Activated T-cell treated with anti-CD3 and anti-CD28 coated beads, Interleukin-2, amount 50 U/mL, for 72 hours (primary cell): ENCODE measurements around the gene KNSTRN. TPM values are rescaled to one million over a fixed set of nuclear protein-coding genes. Genes with fewer than 3 reads are reported as not detected.

Source experiments
- ATAC-seq, 2 donors: fragments of 150-1000 bp; cut with Tn5 transposase; replicated peaks in 1 of 2; 2 replicates each; pipeline ENCODE4 v1.10.0; 2021; ENCODE audit warnings: moderate library complexity in 2 of 2, mild to moderate bottlenecking in 1 of 2
- DNase-seq, 2 donors: peaks; one replicate each; pipeline ENCODE4 v3.0.0; 2021 to 2022; ENCODE audit warnings: mixed read lengths in 1 of 2
- H3K27ac Mint-ChIP-seq: one replicate; pipeline ENCODE4 v1.8.0; 2022; ENCODE audit warnings: mild to moderate bottlenecking, moderate library complexity, mixed read lengths
- H3K27me3 Mint-ChIP-seq: one replicate; pipeline ENCODE4 v1.8.0; 2022; ENCODE audit warnings: low read depth, mixed read lengths
- H3K36me3 Mint-ChIP-seq, 2 donors: one replicate each; pipeline ENCODE4 v1.8.0; 2022; ENCODE audit warnings: mixed read lengths in 2 of 2, mild to moderate bottlenecking in 1 of 2; ENCODE audit not compliant: insufficient read depth in 2 of 2
- H3K4me1 Mint-ChIP-seq: one replicate; pipeline ENCODE4 v1.8.0; 2022; ENCODE audit warnings: low read depth, mixed read lengths
- H3K4me3 Mint-ChIP-seq, 2 donors: one replicate each; pipeline ENCODE4 v1.8.0; 2022; ENCODE audit warnings: mild to moderate bottlenecking in 2 of 2, mixed read lengths in 2 of 2, moderate library complexity in 2 of 2
- H3K9me3 Mint-ChIP-seq, 2 donors: one replicate each; pipeline ENCODE4 v1.8.0; 2022; ENCODE audit warnings: mixed read lengths in 2 of 2
- total RNA-seq, 2 donors: library from RNA; stranded (reverse); gene quantifications; one replicate each; pipeline ENCODE4 v1.2.3, GENCODE V29; 2022

KNSTRN gene
- total RNA-seq, 2 donors from 2014 or later, result 47.3 to 61.5 TPM

- no peaks in the 10 kb centered on the region for H3K9me3 Mint-ChIP-seq
- H3K36me3 Mint-ChIP-seq, result no peaks in the 10 kb centered on the region
- ATAC-seq (no peak), DNase-seq (no peak)
- no peaks in the 10 kb centered on the region for H3K4me1 Mint-ChIP-seq
- no peak overlapping the region for H3K4me3 Mint-ChIP-seq
- H3K27me3 Mint-ChIP-seq, result no peaks in the 10 kb centered on the region
- no peak overlapping the region for H3K27ac Mint-ChIP-seq
These were observed 44.7 kb downstream of the KNSTRN start for GRCh38 chr15:40427188-40427587.

GRCh38 chr15:40428185-40428584 lies 45.7 kb downstream of the KNSTRN start:
- ATAC-seq (no peak), DNase-seq (no peak)
- Mint-ChIP-seq H3K27me3 (no peaks in the 10 kb centered on the region), H3K4me3 (no peak overlapping the region), H3K36me3 (no peaks in the 10 kb centered on the region), H3K9me3 (no peaks in the 10 kb centered on the region), H3K4me1 (no peaks in the 10 kb centered on the region), H3K27ac (no peak overlapping the region)

- DNase-seq (no peak), ATAC-seq (no peak)
- Mint-ChIP-seq H3K9me3 (no peaks in the 10 kb centered on the region), H3K4me3 (no peak overlapping the region), H3K36me3 (no peaks in the 10 kb centered on the region), H3K27me3 (no peaks in the 10 kb centered on the region), H3K4me1 (no peaks in the 10 kb centered on the region), H3K27ac (no peak overlapping the region)
These were observed 46.7 kb downstream of the KNSTRN start for GRCh38 chr15:40429068-40429710.

GRCh38 chr15:40430271-40430805 lies 47.8 kb downstream of the KNSTRN start:
- Mint-ChIP-seq H3K4me3 (no peak overlapping the region), H3K9me3 (no peaks in the 10 kb centered on the region), H3K27ac (no peak overlapping the region), H3K36me3 (no peaks in the 10 kb centered on the region), H3K4me1 (peaks cover 4% of the 10 kb centered on the region), H3K27me3 (peaks cover 6% of the 10 kb centered on the region)
- DNase-seq, result no peak
- no peak for ATAC-seq

- Mint-ChIP-seq H3K36me3 (peaks cover 0 to 2% of the 10 kb centered on the region in 2 donors), H3K27ac (no peak overlapping the region), H3K4me1 (peaks cover 35% of the 10 kb centered on the region), H3K9me3 (no peaks in the 10 kb centered on the region), H3K4me3 (peak overlapping the region in 1 of 2 donors; percentile 55), H3K27me3 (peaks cover 50% of the 10 kb centered on the region)
- DNase-seq, result no peak
- no peak for ATAC-seq
These were observed 52.6 kb downstream of the KNSTRN start for GRCh38 chr15:40435023-40435709.

GRCh38 chr15:40435710-40436089 lies 53.2 kb downstream of the KNSTRN start:
- H3K4me1 Mint-ChIP-seq, result peaks cover 37% of the 10 kb centered on the region
- H3K27me3 Mint-ChIP-seq, result peaks cover 52% of the 10 kb centered on the region
- H3K4me3 Mint-ChIP-seq, result peak overlapping the region; percentile 16 to 55
- H3K9me3 Mint-ChIP-seq, result no peaks in the 10 kb centered on the region
- no peak for ATAC-seq
- no peak overlapping the region for H3K27ac Mint-ChIP-seq
- peaks cover 0 to 2% of the 10 kb centered on the region in 2 donors for H3K36me3 Mint-ChIP-seq
- DNase-seq, result no peak

- H3K36me3 Mint-ChIP-seq, result peaks cover 0 to 2% of the 10 kb centered on the region in 2 donors
- peaks cover 52% of the 10 kb centered on the region for H3K27me3 Mint-ChIP-seq
- peaks cover 37% of the 10 kb centered on the region for H3K4me1 Mint-ChIP-seq
- peak overlapping the region; percentile 76 to 78 for H3K4me3 Mint-ChIP-seq
- H3K27ac Mint-ChIP-seq, result no peak overlapping the region
- DNase-seq, result no peak
- no peaks in the 10 kb centered on the region for H3K9me3 Mint-ChIP-seq
- no peak for ATAC-seq
These were observed 53.8 kb downstream of the KNSTRN start for GRCh38 chr15:40436116-40436891.

- Mint-ChIP-seq H3K27ac (no peak overlapping the region), H3K4me3 (peak overlapping the region; percentile 76 to 78), H3K9me3 (no peaks in the 10 kb centered on the region), H3K27me3 (peaks cover 52% of the 10 kb centered on the region), H3K4me1 (peaks cover 37% of the 10 kb centered on the region), H3K36me3 (peaks cover 0 to 2% of the 10 kb centered on the region in 2 donors)
- ATAC-seq (no peak), DNase-seq (no peak)
These were observed 54.6 kb downstream of the KNSTRN start for GRCh38 chr15:40436892-40437751.

GRCh38 chr15:40437752-40438687 lies 55.5 kb downstream of the KNSTRN start:
- DNase-seq (no peak), ATAC-seq (no peak)
- Mint-ChIP-seq H3K27ac (no peak overlapping the region), H3K36me3 (peaks cover 0 to 2% of the 10 kb centered on the region in 2 donors), H3K27me3 (peaks cover 52% of the 10 kb centered on the region), H3K4me1 (peaks cover 45% of the 10 kb centered on the region), H3K4me3 (peak overlapping the region; percentile 7 to 46), H3K9me3 (no peaks in the 10 kb centered on the region)

GRCh38 chr15:40438712-40439111 lies 56.2 kb downstream of the KNSTRN start:
- Mint-ChIP-seq H3K27ac (no peak overlapping the region), H3K4me1 (peaks cover 52% of the 10 kb centered on the region), H3K9me3 (no peaks in the 10 kb centered on the region), H3K27me3 (peaks cover 52% of the 10 kb centered on the region), H3K4me3 (no peak overlapping the region), H3K36me3 (peaks cover 0 to 2% of the 10 kb centered on the region in 2 donors)
- ATAC-seq, result no peak
- DNase-seq, result no peak

- H3K36me3 Mint-ChIP-seq, result peaks cover 0 to 2% of the 10 kb centered on the region in 2 donors
- DNase-seq (no peak), ATAC-seq (no peak)
- no peak overlapping the region for H3K27ac Mint-ChIP-seq
- peaks cover 52% of the 10 kb centered on the region for H3K27me3 Mint-ChIP-seq
- peaks cover 60% of the 10 kb centered on the region for H3K4me1 Mint-ChIP-seq
- H3K4me3 Mint-ChIP-seq, result peak overlapping the region; percentile 85 to 96
- no peaks in the 10 kb centered on the region for H3K9me3 Mint-ChIP-seq
These were observed 57.0 kb downstream of the KNSTRN start for GRCh38 chr15:40439461-40439959.
